ENCODE results near the gene KATNAL2.

KATNAL2 gene

GRCh38 chr18:46917108-46917802, at the start of gene KATNAL2, which contains the start of gene PIAS2:
Gene KATNAL2 (plus strand): TSS chr18:46917602. CDS start chr18:46946873, 29,271 bp downstream.
Gene PIAS2 (minus strand): TSS chr18:46917507. CDS start chr18:46917345, 162 bp downstream.
- DNase-seq, result peak; percentile 37

DNA sequence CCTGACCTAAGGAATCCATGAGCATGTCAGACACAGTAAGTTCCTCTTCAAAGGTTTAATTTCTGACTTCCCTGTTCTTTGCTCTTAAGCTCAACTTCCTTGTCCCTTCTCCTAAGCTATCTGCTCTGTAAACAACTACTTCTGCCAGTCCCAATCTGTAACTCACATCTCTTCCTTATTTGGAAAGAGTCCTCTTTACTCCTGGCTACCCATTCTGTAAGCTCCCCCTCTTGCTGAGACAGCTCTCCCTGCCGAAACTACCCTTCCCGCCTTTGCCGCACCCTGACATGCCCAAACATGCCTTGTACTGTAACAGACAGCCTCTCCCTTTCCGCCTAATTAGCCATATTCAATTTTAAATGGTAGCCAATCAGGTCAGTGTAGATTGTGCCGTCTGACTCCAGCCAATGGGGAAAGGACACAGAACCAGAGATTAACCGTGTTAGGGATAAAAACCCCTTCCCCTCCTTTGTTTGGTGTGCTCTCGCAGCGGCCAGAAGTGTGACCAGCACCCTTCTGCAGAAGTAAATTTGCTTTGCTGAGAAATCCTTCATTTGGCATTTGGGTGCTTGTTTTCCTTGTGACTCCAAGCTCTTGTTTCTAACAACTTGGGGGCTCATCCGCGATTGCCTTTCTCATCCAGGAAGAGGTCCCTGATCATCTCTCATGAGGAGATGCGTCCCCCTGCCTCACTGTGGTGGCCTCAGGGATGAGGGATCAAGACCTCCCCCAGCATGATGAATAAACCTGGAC, 49.1 kb upstream of the KATNAL2 start:
- no peak for DNase-seq

GRCh38 chr18:46877329-46877987, 39.9 kb upstream of the KATNAL2 start:
- DNase-seq, result no peak

GRCh38 chr18:46883180-46883579, 34.2 kb upstream of the KATNAL2 start:
- no peak for DNase-seq

DNA sequence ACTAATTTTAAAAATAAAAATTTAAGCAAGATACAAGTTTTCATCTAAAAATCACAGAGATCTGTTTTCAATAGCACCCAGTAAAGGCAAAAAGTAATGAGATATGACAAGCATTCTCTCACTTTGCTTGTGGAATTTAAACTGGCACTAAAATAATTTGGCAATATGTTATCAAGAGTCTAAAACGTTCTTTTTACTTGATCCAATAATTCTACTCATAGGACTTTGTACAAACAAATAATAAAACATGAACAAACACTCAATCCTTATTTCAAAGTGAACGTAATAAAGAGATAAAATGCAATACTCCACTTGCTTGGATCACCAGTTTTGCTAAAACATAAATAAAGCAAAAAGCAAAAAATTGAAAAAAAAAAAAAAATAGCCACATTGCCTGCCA, 30.5 kb upstream of the KATNAL2 start:
- DNase-seq, result no peak

DNA sequence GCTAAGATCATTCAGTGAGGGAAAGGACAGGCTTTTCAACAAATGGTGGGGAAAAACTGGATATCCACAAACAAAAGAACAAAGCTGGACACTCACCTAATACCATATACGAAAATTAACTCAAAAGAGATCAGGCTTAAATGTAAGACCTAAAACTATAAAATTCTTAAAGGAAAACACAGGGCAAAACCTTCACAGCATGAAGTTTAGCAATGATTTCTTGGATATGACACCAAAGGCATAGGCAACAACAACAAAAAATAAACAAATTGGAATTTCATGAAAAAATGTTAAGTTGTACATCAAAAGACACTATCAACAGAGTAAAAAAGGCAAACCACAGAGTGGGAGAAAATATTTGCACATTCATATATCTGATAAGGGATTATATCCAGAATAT, 28.4 kb upstream of the KATNAL2 start:
- DNase-seq, result no peak

DNA sequence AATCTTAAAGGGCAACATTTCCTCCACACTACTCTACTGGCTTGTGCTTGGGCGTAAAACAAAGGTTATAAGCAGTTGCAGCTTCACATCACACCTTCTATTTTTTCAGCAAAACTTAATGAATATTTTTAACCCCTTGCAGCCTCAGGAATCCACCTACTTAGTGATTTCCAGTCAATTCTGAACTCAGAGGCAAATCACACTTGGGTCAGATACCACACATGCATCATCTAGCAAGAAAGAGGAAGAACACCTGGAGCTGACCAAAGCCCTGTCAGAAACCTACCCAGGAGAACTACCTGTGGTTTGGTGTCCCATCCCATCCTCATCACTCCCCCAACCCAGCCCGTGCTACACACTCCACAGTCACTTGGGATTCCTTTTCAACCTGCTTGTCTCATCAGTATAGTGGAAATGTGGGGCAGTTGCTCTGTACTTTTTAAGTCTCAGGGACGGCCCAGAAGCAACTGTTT, 25.6 kb upstream of the KATNAL2 start:
- no peak for DNase-seq

GRCh38 chr18:46892842-46893241, 24.6 kb upstream of the KATNAL2 start:
- no peak for DNase-seq

DNA sequence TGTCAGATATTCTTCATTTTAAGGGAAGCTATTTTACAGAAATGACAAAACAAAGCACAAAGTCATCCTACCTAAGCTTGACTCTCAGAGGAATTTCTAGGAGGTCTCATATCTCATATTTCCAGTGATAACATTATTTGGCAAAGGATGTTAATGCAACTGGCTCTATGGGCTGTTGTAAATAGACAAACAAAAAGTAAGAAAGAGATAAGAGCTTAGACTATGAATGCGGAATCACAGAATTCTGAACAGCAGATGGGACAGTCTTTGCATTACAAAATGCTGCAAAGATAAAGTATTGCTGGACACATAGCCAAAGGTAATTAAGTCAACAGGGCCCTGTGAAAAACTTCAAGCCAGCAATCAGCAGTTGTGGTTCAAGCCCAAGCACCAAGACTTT, 24.0 kb upstream of the KATNAL2 start:
- DNase-seq, result no peak

DNA sequence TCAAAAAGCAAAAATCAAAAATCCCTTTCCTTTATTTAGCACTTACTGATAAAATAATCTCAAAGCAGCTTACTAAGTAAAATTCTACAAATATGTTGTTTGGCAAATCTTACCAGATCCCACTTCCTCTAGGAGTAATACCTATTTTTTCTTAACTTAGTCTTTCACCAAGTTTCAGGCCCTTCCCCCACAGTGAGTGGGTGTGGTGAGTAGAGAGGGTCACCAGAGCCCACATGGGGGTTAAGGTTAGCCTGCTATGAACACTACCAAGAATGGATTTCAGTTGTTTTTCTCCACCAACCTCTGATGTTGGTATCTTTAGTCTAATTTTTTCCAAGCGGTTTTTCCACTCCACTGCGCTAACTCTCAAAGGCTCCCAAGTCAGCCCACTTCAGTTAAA, 23.3 kb upstream of the KATNAL2 start:
- DNase-seq, result no peak

- no peak for DNase-seq
Observed at GRCh38 chr18:46899274-46899948, 18.0 kb upstream of the KATNAL2 start.

DNA sequence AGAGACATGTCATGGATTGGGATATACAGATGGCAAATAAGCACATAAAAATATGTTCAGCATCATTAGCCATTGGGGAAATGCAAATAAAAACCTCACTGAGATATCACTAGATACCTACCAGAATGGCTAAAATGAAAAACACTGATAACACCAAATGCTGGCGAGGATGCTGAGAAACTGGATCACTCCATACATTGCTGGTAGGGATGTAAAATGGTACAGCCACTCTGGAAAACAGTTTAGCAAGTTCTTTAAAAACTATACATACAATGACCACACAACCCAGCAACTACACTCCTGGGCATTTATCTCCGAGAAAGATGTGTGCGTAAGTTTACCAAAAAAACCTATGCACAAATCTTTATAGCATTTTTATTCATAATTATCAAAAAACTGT, 14.0 kb upstream of the KATNAL2 start:
- no peak for DNase-seq

- no peak for DNase-seq
Observed at GRCh38 chr18:46909497-46909896, 7.9 kb upstream of the KATNAL2 start.

DNA sequence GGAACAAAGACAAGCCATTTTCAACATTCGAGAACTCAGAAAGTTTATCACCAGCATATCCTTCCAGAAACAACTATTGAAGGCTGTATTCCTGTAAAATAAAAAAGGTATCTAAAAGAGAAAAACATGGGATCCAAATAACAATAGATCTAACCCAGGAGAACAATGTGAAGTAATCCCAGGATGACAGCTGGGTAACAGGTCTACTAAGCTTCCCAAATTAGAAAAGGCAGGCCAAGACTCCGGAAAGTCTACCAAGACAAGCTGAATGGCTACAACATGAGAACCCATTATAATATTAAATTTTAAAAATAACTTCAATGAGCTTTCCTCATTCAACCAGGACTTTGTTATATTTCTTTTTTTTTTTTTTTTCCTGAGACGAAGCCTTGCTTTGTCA, 6.5 kb upstream of the KATNAL2 start:
- DNase-seq, result no peak

DNA sequence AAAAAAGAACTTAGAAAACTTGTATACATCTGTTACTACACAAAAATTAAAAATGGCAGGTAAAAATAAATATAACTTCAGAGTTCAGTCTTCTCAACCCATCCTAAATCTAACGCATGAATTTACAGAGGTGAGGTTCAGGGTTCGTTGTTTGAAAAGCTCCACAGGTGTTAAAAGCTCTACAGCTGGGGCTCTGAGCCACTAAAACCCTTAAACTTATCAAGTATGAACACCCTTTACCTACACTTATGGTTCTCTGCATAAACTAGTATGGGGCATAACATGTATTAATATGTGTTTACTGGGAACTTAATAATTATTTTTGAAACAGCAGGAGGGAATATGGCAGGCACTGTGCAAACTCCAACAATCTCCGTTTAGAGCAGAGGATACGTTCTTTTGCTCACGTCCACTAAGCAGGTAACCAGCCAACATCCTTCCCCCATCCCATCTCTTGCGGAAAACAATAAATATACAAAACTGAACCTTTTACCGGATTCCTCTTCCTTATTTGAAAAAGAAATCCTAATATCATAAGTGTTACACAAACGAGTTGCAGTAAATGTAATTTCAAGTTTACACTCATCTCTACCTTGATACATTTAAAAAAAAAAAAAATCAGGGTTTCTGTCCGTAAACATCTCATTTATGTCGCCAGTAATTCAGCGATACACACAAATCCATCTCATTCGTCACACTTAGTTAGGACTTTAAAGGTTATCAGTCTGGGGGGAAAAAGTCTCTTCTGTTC, 1.4 kb upstream of the KATNAL2 start:
- no peak for DNase-seq

DNA sequence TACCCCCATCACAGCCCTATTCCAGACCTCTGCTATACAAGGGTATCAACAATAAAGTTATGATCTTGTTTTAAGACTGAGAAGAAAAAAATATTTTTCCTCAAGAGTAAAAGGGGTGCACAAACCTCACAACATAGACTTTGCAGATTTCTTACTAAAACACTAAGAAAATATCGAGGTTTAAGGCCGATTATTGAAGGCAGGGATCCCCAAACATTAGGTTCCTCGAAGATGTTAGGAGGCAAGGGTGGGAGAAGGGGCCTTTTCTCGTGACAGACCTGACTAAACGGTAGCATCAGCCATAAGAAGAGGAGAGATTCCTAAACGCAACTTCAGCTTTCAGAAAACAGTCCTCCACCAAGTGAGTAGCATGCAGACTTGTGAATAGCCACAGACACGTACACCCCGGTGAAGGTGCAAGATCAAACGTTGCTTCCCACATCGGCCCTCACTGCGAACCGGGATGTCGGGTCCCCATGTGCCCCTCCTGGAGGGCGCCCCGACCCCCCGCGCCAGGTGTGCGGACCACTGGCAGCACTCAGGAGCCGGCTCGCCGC, 773 bp upstream of the KATNAL2 start:
- DNase-seq, result no peak

DNA sequence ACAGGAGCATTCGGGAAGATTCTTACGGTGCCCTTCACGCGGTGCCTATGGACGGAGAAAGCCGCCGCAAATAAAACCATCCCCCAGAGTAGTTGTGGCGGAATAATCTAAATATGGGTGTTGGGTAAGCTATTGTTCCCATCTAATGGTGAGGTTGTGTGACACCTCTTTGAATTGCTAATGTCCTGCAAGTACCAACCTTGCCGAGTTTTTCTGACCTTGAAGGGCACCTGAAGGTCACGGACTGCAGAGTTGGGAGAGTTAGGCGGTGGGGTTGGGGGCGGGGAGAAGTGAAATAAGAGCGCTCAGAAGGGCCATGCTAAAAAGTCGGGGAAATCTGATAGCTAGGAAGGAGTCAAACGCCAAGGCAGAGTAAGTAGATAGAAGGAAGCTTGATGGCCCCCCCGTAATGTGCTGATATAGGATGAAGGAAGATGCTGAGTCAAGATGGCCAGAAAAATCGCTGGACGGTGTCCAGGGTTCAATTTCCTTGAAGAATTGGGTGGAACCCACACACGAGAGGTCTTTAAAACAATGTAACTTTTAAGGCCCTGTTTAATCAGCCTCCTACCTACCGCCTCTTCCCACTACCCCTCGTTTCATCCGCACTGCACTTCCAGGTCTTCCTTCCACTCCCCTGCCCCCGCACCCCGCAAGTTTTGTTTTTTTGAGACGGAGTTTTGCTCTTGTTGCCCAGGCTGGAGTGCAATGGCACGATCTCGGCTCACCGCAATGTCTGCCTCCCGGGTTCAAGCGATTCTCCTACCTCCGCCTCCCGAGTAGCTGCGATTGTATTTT, 600 bp downstream of the KATNAL2 start:
- no peak for DNase-seq

DNA sequence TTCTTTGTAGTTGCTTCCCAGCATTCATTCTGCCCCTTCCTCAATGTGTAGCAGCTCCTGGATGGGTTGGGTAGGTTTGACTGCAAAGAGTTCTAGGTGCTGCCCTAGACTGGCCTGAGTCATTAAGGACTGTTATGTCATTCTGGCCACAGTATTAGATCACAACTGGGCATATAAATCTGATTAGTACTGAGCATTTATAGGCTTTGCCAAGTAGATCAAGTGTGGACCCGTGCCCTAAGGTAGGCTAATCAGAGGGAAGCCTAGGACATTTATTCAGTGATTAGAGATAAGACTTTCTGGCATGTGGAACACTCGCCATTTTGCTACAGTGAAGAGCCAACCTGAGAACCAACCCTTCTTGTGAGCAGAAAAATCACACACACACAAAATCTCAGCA, 2.7 kb downstream of the KATNAL2 start:
- DNase-seq, result no peak

DNA sequence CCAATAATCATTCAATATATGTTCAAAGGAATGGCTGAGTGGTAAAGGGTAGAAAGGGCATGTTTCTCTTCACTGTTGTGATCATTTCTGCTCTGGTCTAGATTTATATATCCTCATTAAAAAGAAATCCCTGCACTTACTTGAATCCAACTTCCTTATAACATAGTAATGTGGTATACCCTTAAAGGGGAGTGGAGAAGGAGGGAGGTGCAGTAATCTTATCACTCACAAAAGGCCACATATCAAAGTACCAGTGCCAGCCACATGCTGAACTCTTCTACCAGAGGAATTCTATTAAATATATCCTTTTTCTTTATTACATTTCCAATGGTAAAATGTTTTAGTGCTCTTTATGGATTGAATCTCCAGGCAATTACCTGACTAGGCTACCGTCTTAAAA, 3.3 kb downstream of the KATNAL2 start:
- DNase-seq, result no peak

GRCh38 chr18:46939337-46939963, 22.0 kb downstream of the KATNAL2 start:
- no peak for DNase-seq

Data from NCI-H510A (cell line).